IMR-90 (cell line): ENCODE data around the gene RIMS4. TPM values are rescaled to one million over a fixed set of nuclear protein-coding genes. Genes with fewer than 3 reads are reported as not detected.

ENCODE experiments used
- ATAC-seq: fragments of 200-7000 bp; cut with Tn5 transposase; 2 replicates; pipeline ENCODE4 v1.9.1; 2020; ENCODE audit warnings: low read depth, mild to moderate bottlenecking, moderate library complexity
- BruUV-seq: library from RNA; stranded (reverse); fragments of 400-500 nt; replicated peaks from 2 replicates; lab custom pipeline; 2021; lab: Mats Ljungman, UMichigan
- CTCF ChIA-PET: fragments of 300-600 bp; formaldehyde crosslinking; extraction: SDS; loops from one replicate; lab custom pipeline; 2021; ENCODE audit warnings: antibody characterized with exemption; lab: Yijun Ruan, JAX
- POLR2A ChIA-PET: fragments of 300-600 bp; sonication (Branson Sonifier 250); formaldehyde crosslinking; loops from one replicate; lab custom pipeline; 2022; ENCODE audit warnings: antibody characterized with exemption; ENCODE audit not compliant: unreplicated experiment; lab: Charles Lee
- DNase-seq: peaks from one replicate; pipeline ENCODE4 v3.0.0; 2013
- H2AFZ ChIP-seq: replicated peaks from 2 replicates; pipeline ENCODE3; 2013; ENCODE audit warnings: low read length, mild to moderate bottlenecking; ENCODE audit not compliant: poor library complexity
- H2AK5ac ChIP-seq: 2 replicates; pipeline ENCODE4 v1.6.1; 2013; ENCODE audit warnings: low read depth, low read length, inconsistent platforms
- H2AK9ac ChIP-seq: replicated peaks from 2 replicates; pipeline ENCODE3; 2013; ENCODE audit warnings: mild to moderate bottlenecking, low read depth, low read length, moderate library complexity; ENCODE audit not compliant: poor library complexity
- H2BK120ac ChIP-seq: 2 replicates; pipeline ENCODE4 v1.6.1; 2013; ENCODE audit warnings: low read depth, low read length, inconsistent platforms
- H2BK15ac ChIP-seq: 3 replicates; pipeline ENCODE4 v1.6.1; 2013; ENCODE audit warnings: low read depth, low read length, inconsistent platforms
- H2BK20ac ChIP-seq: 2 replicates; pipeline ENCODE4 v1.6.1; 2013; ENCODE audit warnings: low read depth, mild to moderate bottlenecking, inconsistent platforms, low read length, moderate library complexity
- H2BK5ac ChIP-seq: 2 replicates; pipeline ENCODE4 v1.6.1; 2013; ENCODE audit warnings: mild to moderate bottlenecking, low read depth, low read length, inconsistent platforms; ENCODE audit not compliant: poor library complexity, severe bottlenecking
- H3K14ac ChIP-seq: replicated peaks from 2 replicates; pipeline ENCODE4 v1.6.1; 2013; ENCODE audit warnings: low read depth, low read length, inconsistent platforms
- H3K18ac ChIP-seq: 2 replicates; pipeline ENCODE4 v1.6.1; 2013; ENCODE audit warnings: low read depth, low read length, control low read depth
- H3K23ac ChIP-seq: 2 replicates; pipeline ENCODE4 v1.6.1; 2013; ENCODE audit warnings: low read depth, low read length, inconsistent platforms
- H3K27ac ChIP-seq: 2 replicates; pipeline ENCODE4 v1.5.1; 2013; ENCODE audit warnings: mild to moderate bottlenecking, control low read depth, low read length; ENCODE audit not compliant: insufficient read depth
- H3K27me3 ChIP-seq: 2 replicates; pipeline ENCODE4 v1.6.1; 2013; ENCODE audit warnings: low read length; ENCODE audit not compliant: control insufficient read depth, insufficient read depth
- H3K36me3 ChIP-seq: 2 replicates; pipeline ENCODE4 v1.6.1; 2013; ENCODE audit warnings: low read length, mixed read lengths; ENCODE audit not compliant: control insufficient read depth, insufficient read depth
- H3K4ac ChIP-seq: 2 replicates; pipeline ENCODE4 v1.6.1; 2013; ENCODE audit warnings: low read depth, low read length, inconsistent platforms
- H3K4me1 ChIP-seq: 2 replicates; pipeline ENCODE4 v1.6.1; 2013; ENCODE audit warnings: low read length, mixed read lengths; ENCODE audit not compliant: control insufficient read depth, insufficient read depth
- H3K4me2 ChIP-seq: 2 replicates; pipeline ENCODE4 v1.6.1; 2013; ENCODE audit warnings: low read depth, mild to moderate bottlenecking, control low read depth, low read length, moderate library complexity
- H3K4me3 ChIP-seq: 2 replicates; pipeline ENCODE4 v1.5.1; 2013; ENCODE audit warnings: low read depth, mild to moderate bottlenecking, control low read depth, low read length, moderate library complexity; ENCODE audit not compliant: insufficient read depth
- H3K56ac ChIP-seq: 2 replicates; pipeline ENCODE4 v1.6.1; 2013; ENCODE audit warnings: low read length, inconsistent platforms; ENCODE audit not compliant: insufficient read depth; ENCODE audit errors: extremely low read depth
- H3K79me1 ChIP-seq, 2 experiments: 2 replicates each; pipeline ENCODE4 v1.6.1; 2013; ENCODE audit warnings: low read length in 2 of 2, inconsistent platforms in 1 of 2, low read depth in 1 of 2
- H3K9ac ChIP-seq: 2 replicates; pipeline ENCODE4 v1.6.1; 2013; ENCODE audit warnings: low read depth, low read length, control low read depth
- H3K9me1 ChIP-seq: 2 replicates; pipeline ENCODE4 v1.6.1; 2013; ENCODE audit warnings: low read length, inconsistent platforms; ENCODE audit not compliant: insufficient read depth
- H3K9me3 ChIP-seq: 2 replicates; pipeline ENCODE4 v1.6.1; 2013; ENCODE audit warnings: low read length; ENCODE audit not compliant: control insufficient read depth, insufficient read depth
- H4K20me1 ChIP-seq: 2 replicates; pipeline ENCODE4 v1.6.1; 2013; ENCODE audit warnings: low read length, inconsistent platforms; ENCODE audit not compliant: insufficient read depth
- H4K5ac ChIP-seq: 2 replicates; pipeline ENCODE4 v1.6.1; 2013; ENCODE audit warnings: mild to moderate bottlenecking, low read depth, low read length, control low read depth
- H4K8ac ChIP-seq, 2 experiments: 2 replicates each; pipeline ENCODE4 v1.6.1; 2013; ENCODE audit warnings: low read depth in 2 of 2, low read length in 2 of 2, control low read depth in 1 of 2, inconsistent platforms in 1 of 2
- H4K91ac ChIP-seq: 2 replicates; pipeline ENCODE4 v1.6.1; 2013; ENCODE audit warnings: low read depth, low read length, inconsistent platforms; ENCODE audit not compliant: insufficient read depth
- MXI1 ChIP-seq: IDR thresholded peaks from 2 replicates; pipeline ENCODE4 v1.6.1; 2012; ENCODE audit warnings: low read depth, mild to moderate bottlenecking, low read length, moderate library complexity, borderline replicate concordance
- USF2 ChIP-seq: fragments of 150-350 bp; IDR thresholded peaks from 2 replicates; pipeline ENCODE4 v1.6.1; 2017; ENCODE audit warnings: mild to moderate bottlenecking, antibody characterized with exemption, low read length, low read depth
- WGBS, 2 experiments: methylation state at CpG; one replicate each; pipeline versions ENCODE4 v1.1.5 to v1.1.7; 2013; ENCODE audit warnings: missing lambda C conversion rate in 2 of 2; ENCODE audit not compliant: insufficient read length in 1 of 2; ENCODE audit errors: extremely low coverage in 2 of 2; 5-methylcytosine and 5-hydroxymethylcytosine counted together
- dilution Hi-C: fragments of 300-500 bp; cut with HindIII; formaldehyde crosslinking; loops from one replicate; pipeline ENCODE4 v1.14.3; 2018; ENCODE audit warnings: low sequenced_read_pairs; ENCODE audit not compliant: unreplicated experiment
- in situ Hi-C: fragments of 300-500 bp; cut with MboI; formaldehyde crosslinking; loops from 3 replicates; pipeline ENCODE4 v1.14.3; 2019; ENCODE audit warnings: low sequenced_read_pairs, inconsistent platforms, mixed read lengths
- intact Hi-C: fragments of 100-400 bp; cut with micrococcal nuclease; formaldehyde crosslinking; loops from 2 replicates; pipeline ENCODE4 v1.10.0; 2022
- polyA plus RNA-seq, 3 experiments: library from polyadenylated mRNA; depleted of rRNA; stranded (reverse); fragments of >200 nt; gene quantifications; 2 replicates each; pipeline ENCODE4 v1.2.3, GENCODE V29; 2012; ENCODE audit warnings: low replicate concordance in 1 of 3
- total RNA-seq: library from RNA; depleted of rRNA; stranded (reverse); fragments of >200 nt; gene quantifications from 2 replicates; pipeline ENCODE4 v1.2.3, GENCODE V29; 2012

RIMS4 gene
- total and polyA plus RNA-seq, 2 of the 4 experiments (the other 2 are of a cell fraction), result not detected

GRCh38 chr20:44706301-44707017 lies 103.9 kb downstream of the RIMS4 start:
- ATAC-seq (peak; percentile 10; the same call in 1 of the 2 replicates), DNase-seq (peak; percentile 35)
- no peak overlapping the region for H3K18ac ChIP-seq
- H3K36me3 ChIP-seq, result no peaks in the 10 kb centered on the region
- no peak overlapping the region for H3K56ac ChIP-seq
- intact Hi-C loops, result no loop called here
- peaks cover 13% of the 10 kb centered on the region; the same call in 1 of the 2 replicates for H3K27me3 ChIP-seq
- ChIA-PET CTCF (interaction anchor here (0.6 kb wide), 1 partner anchor 808 kb away, joined by 4 read pairs; no protein-coding TSS in a partner anchor), POLR2A (no interaction called here)
- no peak overlapping the region for H3K23ac ChIP-seq
- no peaks in the 10 kb centered on the region for H3K9me3 ChIP-seq
- no peak overlapping the region for H4K91ac ChIP-seq
- H4K8ac ChIP-seq, result no peak overlapping the region
- 73% methylated on average over 5 of the region's 10 CpGs; no CpG with 5 or more reads in 1 of the 2 experiments for WGBS, 2 experiments
- no peak overlapping the region for H3K14ac ChIP-seq
- H3K4me2 ChIP-seq, result no peak overlapping the region
- H2AFZ ChIP-seq, result no peak overlapping the region
- H3K4ac ChIP-seq, result no peak overlapping the region
- no peak overlapping the region for H2BK20ac ChIP-seq
- no peak overlapping the region for H2AK9ac ChIP-seq
- no peak overlapping the region for H2BK5ac ChIP-seq
- H3K79me1 ChIP-seq, result no peaks in the 10 kb centered on the region
- peaks cover 39% of the 10 kb centered on the region for H3K4me1 ChIP-seq
- H2BK120ac ChIP-seq, result no peak overlapping the region
- dilution Hi-C loops, result no loop called here
- TF ChIP-seq USF2, result 0 out of 2 replicates have a peak, but pooled peaks have one; percentile 15
- no peak for TF ChIP-seq MXI1
- no peak overlapping the region for H2BK15ac ChIP-seq
- no peak overlapping the region for H3K9ac ChIP-seq
- no peak overlapping the region for H3K27ac ChIP-seq
- no peak overlapping the region; the same call in 1 of the 2 replicates for H4K5ac ChIP-seq
- peaks cover 5% of the 10 kb centered on the region for H3K9me1 ChIP-seq
- in situ Hi-C loops, result no loop called here
- H2AK5ac ChIP-seq, result peak overlapping the region; percentile 7; the same call in 1 of the 2 replicates
- H3K4me3 ChIP-seq, result no peak overlapping the region
- no peaks in the 10 kb centered on the region; the same call in 1 of the 2 replicates for H4K20me1 ChIP-seq
- BruUV-seq, result no TSS peak
